OCI-LY1 (cell line): ENCODE data around the gene GCNA.

Source experiments
- H2AFZ ChIP-seq: fragments of 200-600 bp; sonication (generic), shearing (Covaris generic); 2 replicates; pipeline ENCODE4 v1.6.0; 2014; ENCODE audit warnings: antibody characterized with exemption, mild to moderate bottlenecking, low read length
- H3F3A ChIP-seq: fragments of 200-600 bp; sonication (generic), shearing (Covaris generic); 2 replicates; pipeline ENCODE4 v1.6.0; 2014; ENCODE audit warnings: mild to moderate bottlenecking, antibody characterized with exemption, low read length, moderate library complexity; ENCODE audit not compliant: insufficient read depth
- H3K27ac ChIP-seq: fragments of 200-600 bp; sonication (generic); 2 replicates; pipeline ENCODE4 v1.5.1; 2014; ENCODE audit warnings: low read length, mixed run types, mild to moderate bottlenecking, low read depth; ENCODE audit not compliant: poor library complexity, severe bottlenecking
- H3K27me3 ChIP-seq: fragments of 200-600 bp; sonication (generic); 2 replicates; pipeline ENCODE4 v1.6.0; 2014; ENCODE audit warnings: antibody characterized with exemption, mild to moderate bottlenecking, low read length, moderate library complexity; ENCODE audit not compliant: insufficient read depth
- H3K36me3 ChIP-seq: fragments of 200-600 bp; sonication (generic); 2 replicates; pipeline ENCODE4 v1.6.1; 2014; ENCODE audit warnings: mild to moderate bottlenecking, antibody characterized with exemption, low read length, moderate library complexity, mixed read lengths; ENCODE audit not compliant: insufficient read depth
- H3K4me1 ChIP-seq: fragments of 200-600 bp; sonication (generic); 2 replicates; pipeline ENCODE4 v1.5.1; 2014; ENCODE audit warnings: mild to moderate bottlenecking, low read length, moderate library complexity; ENCODE audit not compliant: insufficient read depth, severe bottlenecking
- H3K4me2 ChIP-seq: fragments of 200-600 bp; sonication (generic), shearing (Covaris generic); 2 replicates; pipeline ENCODE4 v1.6.1; 2014; ENCODE audit warnings: low read length
- H3K4me3 ChIP-seq: fragments of 200-600 bp; sonication (generic); 2 replicates; pipeline ENCODE4 v1.5.1; 2014; ENCODE audit warnings: low read length, low read depth, mild to moderate bottlenecking, mixed read lengths; ENCODE audit not compliant: poor library complexity, severe bottlenecking
- H3K79me2 ChIP-seq: fragments of 200-600 bp; shearing (Covaris generic); 2 replicates; pipeline ENCODE4 v1.6.1; 2016; ENCODE audit warnings: mixed run types, low read length, mixed read lengths; ENCODE audit not compliant: insufficient read depth
- H3K9ac ChIP-seq: fragments of 200-600 bp; sonication (generic), shearing (Covaris generic); 2 replicates; pipeline ENCODE4 v1.6.1; 2014; ENCODE audit warnings: mild to moderate bottlenecking, low read length, mixed read lengths
- H3K9me2 ChIP-seq: fragments of 200-600 bp; sonication (generic), shearing (Covaris generic); 2 replicates; pipeline ENCODE4 v1.6.1; 2014; ENCODE audit warnings: low read depth, mild to moderate bottlenecking, low read length, mixed read lengths
- H3K9me3 ChIP-seq: fragments of 200-600 bp; shearing (Covaris generic); 2 replicates; pipeline ENCODE4 v1.6.1; 2014; ENCODE audit warnings: low read length, mixed read lengths
- H4K20me1 ChIP-seq: fragments of 200-600 bp; sonication (generic), shearing (Covaris generic); 2 replicates; pipeline ENCODE4 v1.6.0; 2016; ENCODE audit warnings: mild to moderate bottlenecking, low read length; ENCODE audit not compliant: insufficient read depth
- EZH2 ChIP-seq: fragments of 200-600 bp; sonication (generic), shearing (Covaris generic); IDR thresholded peaks from 2 replicates; pipeline ENCODE4 v1.8.0; 2017; ENCODE audit warnings: borderline replicate concordance, mixed run types, mild to moderate bottlenecking, antibody characterized with exemption, low read length, moderate library complexity, mixed read lengths
- TF ChIP-seq, protein P1 (sequence below): fragments of 200-600 bp; sonication (generic), shearing (Covaris generic); IDR thresholded peaks from 2 replicates; pipeline ENCODE4 v1.5.1; 2017; ENCODE audit warnings: mild to moderate bottlenecking, antibody characterized with exemption, low read length, moderate library complexity, mixed read lengths

GCNA gene

GRCh38 chrX:71536285-71536684 lies 42.0 kb upstream of the GCNA start:
- H4K20me1 ChIP-seq: no peaks in the 10 kb centered on the region
- H3K4me3 ChIP-seq: peak overlapping the region; percentile 98
- peaks cover 84% of the 10 kb centered on the region for H3K79me2 ChIP-seq
- peaks cover 57% of the 10 kb centered on the region for H3K4me1 ChIP-seq
- TF ChIP-seq, protein P1, sequence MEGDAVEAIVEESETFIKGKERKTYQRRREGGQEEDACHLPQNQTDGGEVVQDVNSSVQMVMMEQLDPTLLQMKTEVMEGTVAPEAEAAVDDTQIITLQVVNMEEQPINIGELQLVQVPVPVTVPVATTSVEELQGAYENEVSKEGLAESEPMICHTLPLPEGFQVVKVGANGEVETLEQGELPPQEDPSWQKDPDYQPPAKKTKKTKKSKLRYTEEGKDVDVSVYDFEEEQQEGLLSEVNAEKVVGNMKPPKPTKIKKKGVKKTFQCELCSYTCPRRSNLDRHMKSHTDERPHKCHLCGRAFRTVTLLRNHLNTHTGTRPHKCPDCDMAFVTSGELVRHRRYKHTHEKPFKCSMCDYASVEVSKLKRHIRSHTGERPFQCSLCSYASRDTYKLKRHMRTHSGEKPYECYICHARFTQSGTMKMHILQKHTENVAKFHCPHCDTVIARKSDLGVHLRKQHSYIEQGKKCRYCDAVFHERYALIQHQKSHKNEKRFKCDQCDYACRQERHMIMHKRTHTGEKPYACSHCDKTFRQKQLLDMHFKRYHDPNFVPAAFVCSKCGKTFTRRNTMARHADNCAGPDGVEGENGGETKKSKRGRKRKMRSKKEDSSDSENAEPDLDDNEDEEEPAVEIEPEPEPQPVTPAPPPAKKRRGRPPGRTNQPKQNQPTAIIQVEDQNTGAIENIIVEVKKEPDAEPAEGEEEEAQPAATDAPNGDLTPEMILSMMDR: no peak
- TF ChIP-seq EZH2: no peak
- H3K4me2 ChIP-seq: peak overlapping the region; percentile 91
- H3K9ac ChIP-seq: peak overlapping the region; percentile 100; the same call in 1 of the 2 replicates
- no peaks in the 10 kb centered on the region for H3K9me2 ChIP-seq
- no peaks in the 10 kb centered on the region for H3K9me3 ChIP-seq
- peaks cover 66% of the 10 kb centered on the region for H3K36me3 ChIP-seq
- H3K27me3 ChIP-seq: no peaks in the 10 kb centered on the region
- no peaks in the 10 kb centered on the region for H3F3A ChIP-seq
- no peak overlapping the region for H2AFZ ChIP-seq
- H3K27ac ChIP-seq: no peak overlapping the region

DNA sequence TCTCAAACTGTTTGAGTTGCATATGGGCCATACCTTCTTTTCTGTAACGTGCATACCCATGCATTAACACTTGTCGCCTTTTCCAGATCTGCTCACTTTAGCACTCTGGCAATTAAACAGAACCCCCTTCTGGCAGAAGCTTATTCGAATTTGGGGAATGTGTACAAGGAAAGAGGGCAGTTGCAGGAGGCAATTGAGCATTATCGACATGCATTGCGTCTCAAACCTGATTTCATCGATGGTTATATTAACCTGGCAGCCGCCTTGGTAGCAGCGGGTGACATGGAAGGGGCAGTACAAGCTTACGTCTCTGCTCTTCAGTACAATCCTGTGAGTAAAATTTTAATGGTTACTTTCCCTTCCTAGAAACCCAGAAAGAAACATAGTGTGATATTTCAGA lies 40.5 kb upstream of the GCNA start:
- H4K20me1 ChIP-seq: no peaks in the 10 kb centered on the region

DNA sequence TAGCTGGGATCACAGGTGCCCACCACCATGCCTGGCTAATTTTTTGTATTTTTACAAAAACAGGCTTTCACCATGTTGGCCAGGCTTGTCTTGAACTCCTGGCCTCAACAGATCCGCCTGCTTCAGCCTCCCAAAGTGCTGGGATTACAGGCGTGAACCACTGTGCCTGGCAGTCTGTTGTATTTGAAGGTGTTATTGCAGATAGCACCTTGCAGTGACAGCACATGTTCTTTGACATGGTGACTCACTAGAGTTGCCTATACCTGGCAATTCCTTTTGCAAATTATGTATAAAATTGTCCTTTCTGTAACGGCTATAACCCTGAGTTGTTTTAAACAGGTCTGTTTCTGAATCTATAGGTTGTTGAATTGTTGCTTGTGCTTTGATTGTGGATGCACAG lies 37.4 kb upstream of the GCNA start:
- Histone ChIP-seq H3K9ac (no peak overlapping the region), H3K27ac (no peak overlapping the region), H3K4me3 (no peak overlapping the region)

More for the DNA sequence above, 40.5 kb upstream of the GCNA start:
- H3K27me3 ChIP-seq: no peaks in the 10 kb centered on the region
- no peak for TF ChIP-seq EZH2
- TF ChIP-seq, protein P1: no peak
- peaks cover 98% of the 10 kb centered on the region for H3K79me2 ChIP-seq
- no peak overlapping the region for H2AFZ ChIP-seq
- H3K4me2 ChIP-seq: no peak overlapping the region
- H3K4me3 ChIP-seq: no peak overlapping the region
- H3K9ac ChIP-seq: no peak overlapping the region
- peaks cover 49% of the 10 kb centered on the region for H3K4me1 ChIP-seq
- H3K9me2 ChIP-seq: no peaks in the 10 kb centered on the region
- no peaks in the 10 kb centered on the region for H3F3A ChIP-seq
- H3K27ac ChIP-seq: no peak overlapping the region
- no peaks in the 10 kb centered on the region for H3K9me3 ChIP-seq
- H3K36me3 ChIP-seq: peaks cover 80% of the 10 kb centered on the region

More for the DNA sequence above, 37.4 kb upstream of the GCNA start:
- H3K9me3 ChIP-seq: no peaks in the 10 kb centered on the region
- H2AFZ ChIP-seq: no peak overlapping the region
- peaks cover 90% of the 10 kb centered on the region for H3K36me3 ChIP-seq
- no peaks in the 10 kb centered on the region for H3K27me3 ChIP-seq
- no peak overlapping the region; the same call in 1 of the 2 replicates for H3K4me2 ChIP-seq
- no peaks in the 10 kb centered on the region for H3K9me2 ChIP-seq
- no peaks in the 10 kb centered on the region for H3F3A ChIP-seq
- peaks cover 86% of the 10 kb centered on the region for H3K79me2 ChIP-seq
- TF ChIP-seq, protein P1: no peak
- no peak for TF ChIP-seq EZH2
- peaks cover 41% of the 10 kb centered on the region for H3K4me1 ChIP-seq
- no peaks in the 10 kb centered on the region for H4K20me1 ChIP-seq
